ENCODE measurements around the gene HSD11B1. TPM values are rescaled to one million over a fixed set of nuclear protein-coding genes. Genes with fewer than 3 reads are reported as not detected.

The HSD11B1 gene
- total RNA-seq, 2 donors from 2014 or later: 0.66 to 3.6 TPM

DNA sequence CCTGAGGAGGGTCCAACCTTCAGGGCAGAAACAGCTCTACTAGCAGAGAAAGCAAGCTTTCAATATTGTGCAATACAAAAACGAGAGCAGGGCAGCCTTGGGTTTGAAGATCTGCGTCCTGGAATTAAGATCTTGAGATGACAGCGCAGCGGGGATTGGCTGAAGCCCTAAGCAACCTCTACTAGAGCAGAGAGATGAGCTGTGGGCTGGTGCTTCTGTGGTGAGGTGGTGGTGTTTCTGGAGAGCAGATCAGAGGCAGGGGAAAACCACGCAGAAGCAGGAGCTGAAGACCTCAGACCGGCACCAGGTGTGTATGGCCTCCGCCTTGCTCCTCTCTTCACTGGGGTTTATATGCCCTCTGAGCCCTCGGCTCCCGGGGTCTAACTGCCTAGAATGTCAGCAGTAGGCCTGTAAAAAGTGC is 63.7 kb downstream of the HSD11B1 start:
- TF ChIP-seq, protein P1, sequence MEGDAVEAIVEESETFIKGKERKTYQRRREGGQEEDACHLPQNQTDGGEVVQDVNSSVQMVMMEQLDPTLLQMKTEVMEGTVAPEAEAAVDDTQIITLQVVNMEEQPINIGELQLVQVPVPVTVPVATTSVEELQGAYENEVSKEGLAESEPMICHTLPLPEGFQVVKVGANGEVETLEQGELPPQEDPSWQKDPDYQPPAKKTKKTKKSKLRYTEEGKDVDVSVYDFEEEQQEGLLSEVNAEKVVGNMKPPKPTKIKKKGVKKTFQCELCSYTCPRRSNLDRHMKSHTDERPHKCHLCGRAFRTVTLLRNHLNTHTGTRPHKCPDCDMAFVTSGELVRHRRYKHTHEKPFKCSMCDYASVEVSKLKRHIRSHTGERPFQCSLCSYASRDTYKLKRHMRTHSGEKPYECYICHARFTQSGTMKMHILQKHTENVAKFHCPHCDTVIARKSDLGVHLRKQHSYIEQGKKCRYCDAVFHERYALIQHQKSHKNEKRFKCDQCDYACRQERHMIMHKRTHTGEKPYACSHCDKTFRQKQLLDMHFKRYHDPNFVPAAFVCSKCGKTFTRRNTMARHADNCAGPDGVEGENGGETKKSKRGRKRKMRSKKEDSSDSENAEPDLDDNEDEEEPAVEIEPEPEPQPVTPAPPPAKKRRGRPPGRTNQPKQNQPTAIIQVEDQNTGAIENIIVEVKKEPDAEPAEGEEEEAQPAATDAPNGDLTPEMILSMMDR (IDR thresholded peaks at IDR 0.05): no peak
- no peak for TF ChIP-seq POLR2A (IDR thresholded peaks at IDR 0.05)
- intact Hi-C loops (cut with DNase I): no loop called here
- peaks cover 15% of the 10 kb centered on the region for H3K4me1 ChIP-seq
- H3K27me3 ChIP-seq: no peaks in the 10 kb centered on the region
- 74 to 76% methylated on average over 8 to 9 of the region's 9 CpGs for WGBS, 2 donors
- no peak overlapping the region for H3K4me3 ChIP-seq
- no peaks in the 10 kb centered on the region for H3K36me3 ChIP-seq (replicated peaks in 1 of 2; ENCODE audit: insufficient read depth in 1 of 2, low read depth in 2 of 2)
- H3K27ac ChIP-seq: peak overlapping the region in 2 of 4 donors; percentile 66 to 71
- no peaks in the 10 kb centered on the region for H3K9me3 ChIP-seq
- ATAC-seq: no peak
- peak in 1 of 4 donors; percentile 44 for DNase-seq

DNA sequence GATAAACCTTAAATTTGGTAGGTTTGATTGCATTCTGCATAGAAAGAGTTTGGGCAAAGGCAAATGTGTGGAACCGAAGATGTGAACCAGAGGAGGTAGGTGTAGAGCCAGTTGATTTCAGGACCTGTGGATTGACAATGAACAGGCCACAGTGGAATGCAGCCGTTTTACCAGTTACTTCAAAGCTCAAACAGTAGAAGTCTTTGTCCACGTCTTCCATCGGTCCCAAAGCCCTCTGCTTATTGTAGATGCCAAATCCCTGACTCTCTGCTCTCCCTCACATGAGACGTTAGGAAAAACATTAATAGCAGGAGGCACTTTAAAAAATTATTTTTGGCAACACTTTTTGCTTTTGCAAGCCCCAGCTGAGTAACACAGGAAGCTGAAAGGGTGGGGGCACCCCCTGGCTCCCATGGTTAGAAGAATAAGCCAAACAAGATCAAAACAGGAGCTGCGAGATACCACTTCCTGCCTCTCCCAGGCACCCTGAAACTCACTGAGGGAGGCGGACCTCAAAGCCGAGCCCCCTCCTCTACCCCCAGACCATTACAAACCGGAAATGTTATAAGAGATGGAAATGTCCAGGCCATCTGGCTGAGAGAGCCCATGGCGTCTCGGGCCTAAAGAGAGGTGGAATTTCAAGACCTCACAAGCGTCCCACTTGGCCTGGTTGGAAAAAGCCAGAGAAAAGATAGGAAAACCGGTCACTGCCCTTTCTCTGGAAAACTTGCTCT is 64.7 kb downstream of the HSD11B1 start:
- intact Hi-C loops (cut with DNase I): no loop called here
- H3K36me3 ChIP-seq (replicated peaks in 1 of 2; ENCODE audit: insufficient read depth in 1 of 2, low read depth in 2 of 2): no peaks in the 10 kb centered on the region
- ATAC-seq (peak; percentile 71), DNase-seq (peak in 3 of 4 donors; percentile 34 to 71 (median 48))
- H3K27me3 ChIP-seq: no peaks in the 10 kb centered on the region
- H3K9me3 ChIP-seq: no peaks in the 10 kb centered on the region
- H3K27ac ChIP-seq: peak overlapping the region in 3 of 4 donors; percentile 58 to 71 (median 66)
- peaks cover 15% of the 10 kb centered on the region for H3K4me1 ChIP-seq
- 43 to 46% methylated on average over 13 of the region's 13 CpGs for WGBS, 2 donors
- TF ChIP-seq POLR2A (IDR thresholded peaks at IDR 0.05): no peak
- TF ChIP-seq, protein P1 (IDR thresholded peaks at IDR 0.05): no peak
- no peak overlapping the region for H3K4me3 ChIP-seq

- Histone ChIP-seq H3K9me3 (no peaks in the 10 kb centered on the region), H3K4me3 (no peak overlapping the region), H3K27ac (peak overlapping the region in 3 of 4 donors; percentile 58 to 71 (median 66)), H3K27me3 (no peaks in the 10 kb centered on the region), H3K36me3 (replicated peaks in 1 of 2; ENCODE audit: insufficient read depth in 1 of 2, low read depth in 2 of 2) (no peaks in the 10 kb centered on the region), H3K4me1 (peaks cover 15% of the 10 kb centered on the region)
- intact Hi-C loops (cut with DNase I): no loop called here
- TF ChIP-seq, protein P1 (IDR thresholded peaks at IDR 0.05): no peak
- no peak for TF ChIP-seq POLR2A (IDR thresholded peaks at IDR 0.05)
- ATAC-seq (no peak), DNase-seq (no peak)
- WGBS, 2 donors: 57 to 81% methylated on average over 7 of the region's 7 CpGs
These were observed 65.3 kb downstream of the HSD11B1 start for GRCh38 chr1:209769971-209770370.

DNA sequence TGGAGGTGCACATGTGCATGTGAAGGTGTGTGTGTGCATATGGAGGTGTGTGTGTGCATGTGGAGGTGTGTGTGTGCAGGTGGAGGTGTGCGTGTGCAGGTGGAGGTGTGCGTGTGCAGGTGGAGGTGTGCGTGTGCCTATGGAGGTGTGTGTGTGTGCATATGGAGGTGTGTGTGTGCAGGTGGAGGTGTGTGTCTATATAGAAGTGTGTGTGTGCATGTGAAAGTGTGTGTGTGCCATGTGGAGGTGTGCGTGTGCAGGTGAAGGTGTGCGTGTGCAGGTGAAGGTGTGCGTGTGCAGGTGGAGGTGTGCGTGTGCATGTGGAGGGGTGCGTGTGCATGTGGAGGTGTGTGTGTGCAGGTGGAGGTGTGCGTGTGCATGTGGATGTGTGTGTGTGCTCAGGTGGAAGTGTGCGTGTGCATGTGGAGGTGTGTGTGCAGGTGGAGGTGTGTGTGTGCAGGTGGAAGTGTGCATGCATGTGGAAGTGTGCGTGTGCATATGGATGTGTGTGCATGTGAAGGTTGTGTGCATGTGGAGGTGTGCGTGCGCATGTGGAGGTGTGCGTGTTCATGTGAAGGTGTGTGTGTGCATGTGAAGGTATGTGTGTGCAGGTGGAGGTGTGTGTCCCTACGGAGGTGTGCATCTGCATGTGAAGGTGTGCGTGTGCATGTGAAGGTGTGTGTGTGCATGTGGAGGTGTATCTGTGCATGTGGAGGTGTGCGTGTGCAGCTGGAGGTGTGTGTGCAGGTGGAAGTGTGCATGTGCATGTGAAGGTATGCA is 66.2 kb downstream of the HSD11B1 start:
- WGBS, 2 donors: 89 to 91% methylated on average over 17 of the region's 17 CpGs
- DNase-seq (no peak), ATAC-seq (no peak)
- intact Hi-C loops (cut with DNase I): no loop called here
- Histone ChIP-seq H3K9me3 (no peaks in the 10 kb centered on the region), H3K4me1 (peaks cover 15% of the 10 kb centered on the region), H3K27ac (no peak overlapping the region), H3K4me3 (no peak overlapping the region), H3K27me3 (no peaks in the 10 kb centered on the region), H3K36me3 (replicated peaks in 1 of 2; ENCODE audit: insufficient read depth in 1 of 2, low read depth in 2 of 2) (no peaks in the 10 kb centered on the region)
- no peak for TF ChIP-seq POLR2A (IDR thresholded peaks at IDR 0.05)
- TF ChIP-seq, protein P1 (IDR thresholded peaks at IDR 0.05): no peak

Measured in body of pancreas (tissue), 4 donors.